H9 (cell line): ENCODE results near the gene PBX4. TPM values are rescaled to one million over a fixed set of nuclear protein-coding genes. Genes with fewer than 3 reads are reported as not detected.

Experiments
- DNase-seq: peaks from one replicate; pipeline ENCODE4 v3.0.0-alpha.2; 2017
- H2AFZ ChIP-seq: one replicate; pipeline ENCODE4 v1.6.1; 2013; ENCODE audit warnings: mild to moderate bottlenecking, low read length, control low read depth, moderate library complexity
- H2AK5ac ChIP-seq: 2 replicates; pipeline ENCODE4 v1.6.1; 2013; ENCODE audit warnings: low read length, control low read depth, mixed read lengths; ENCODE audit not compliant: insufficient read length
- H2BK120ac ChIP-seq: one replicate; pipeline ENCODE4 v1.6.1; 2013; ENCODE audit warnings: low read depth, mild to moderate bottlenecking, low read length, control low read depth, inconsistent platforms; ENCODE audit not compliant: poor library complexity, severe bottlenecking
- H2BK12ac ChIP-seq: 2 replicates; pipeline ENCODE4 v1.6.1; 2013; ENCODE audit warnings: low read length, control low read depth, mixed read lengths, low read depth; ENCODE audit not compliant: insufficient read length
- H2BK15ac ChIP-seq: 2 replicates; pipeline ENCODE4 v1.6.1; 2013; ENCODE audit warnings: low read depth, low read length, control low read depth
- H2BK20ac ChIP-seq: one replicate; pipeline ENCODE4 v1.6.1; 2013; ENCODE audit warnings: low read depth, mild to moderate bottlenecking, low read length, control low read depth, inconsistent platforms; ENCODE audit not compliant: poor library complexity, severe bottlenecking
- H2BK5ac ChIP-seq: 2 replicates; pipeline ENCODE4 v1.6.1; 2013; ENCODE audit warnings: low read length, control low read depth, mixed read lengths; ENCODE audit not compliant: insufficient read length
- H3K14ac ChIP-seq: 2 replicates; pipeline ENCODE4 v1.6.1; 2013; ENCODE audit warnings: low read length, control low read depth; ENCODE audit not compliant: insufficient read depth
- H3K18ac ChIP-seq: 2 replicates; pipeline ENCODE4 v1.6.1; 2013; ENCODE audit warnings: low read depth, mild to moderate bottlenecking, mixed read lengths, low read length, control low read depth; ENCODE audit not compliant: insufficient read length
- H3K23ac ChIP-seq: 2 replicates; pipeline ENCODE4 v1.6.1; 2013; ENCODE audit warnings: low read length, control low read depth, mixed read lengths, low read depth; ENCODE audit not compliant: insufficient read length
- H3K23me2 ChIP-seq: 2 replicates; pipeline ENCODE4 v1.6.1; 2013; ENCODE audit warnings: low read depth, mild to moderate bottlenecking, mixed read lengths, low read length, control low read depth; ENCODE audit not compliant: insufficient read length, poor library complexity, severe bottlenecking
- H3K27ac ChIP-seq: 2 replicates; pipeline ENCODE4 v1.5.1; 2013; ENCODE audit warnings: low read length, control low read depth, mixed read lengths, low read depth; ENCODE audit not compliant: insufficient read length
- H3K27me3 ChIP-seq: 2 replicates; pipeline ENCODE4 v1.6.1; 2013; ENCODE audit warnings: low read length, control low read depth, inconsistent platforms; ENCODE audit not compliant: insufficient read depth
- H3K4ac ChIP-seq: 2 replicates; pipeline ENCODE4 v1.6.1; 2013; ENCODE audit warnings: low read depth, mild to moderate bottlenecking, control low read depth, inconsistent platforms, low read length, moderate library complexity
- H3K4me1 ChIP-seq: 2 replicates; pipeline ENCODE4 v1.6.1; 2013; ENCODE audit warnings: low read length, control low read depth, inconsistent platforms; ENCODE audit not compliant: insufficient read depth
- H3K4me2 ChIP-seq: 2 replicates; pipeline ENCODE4 v1.6.1; 2013; ENCODE audit warnings: low read length, control low read depth, mixed read lengths; ENCODE audit not compliant: insufficient read length, insufficient read depth
- H3K56ac ChIP-seq: 2 replicates; pipeline ENCODE4 v1.6.1; 2013; ENCODE audit warnings: low read depth, mild to moderate bottlenecking, mixed read lengths, low read length, control low read depth; ENCODE audit not compliant: insufficient read length
- H3K79me1 ChIP-seq: 2 replicates; pipeline ENCODE4 v1.6.1; 2013; ENCODE audit warnings: low read depth, mild to moderate bottlenecking, moderate library complexity, low read length, control low read depth, inconsistent platforms; ENCODE audit not compliant: insufficient read depth, poor library complexity, severe bottlenecking
- H3K79me2 ChIP-seq: 2 replicates; pipeline ENCODE4 v1.6.1; 2013; ENCODE audit warnings: low read length, control low read depth, inconsistent platforms; ENCODE audit not compliant: insufficient read depth
- H3K9ac ChIP-seq: 2 replicates; pipeline ENCODE4 v1.6.1; 2013; ENCODE audit warnings: low read length, control low read depth, mixed read lengths; ENCODE audit not compliant: insufficient read length; ENCODE audit errors: extremely low read depth
- H3K9me3 ChIP-seq: one replicate; pipeline ENCODE4 v1.6.1; 2013; ENCODE audit warnings: low read depth, low read length, inconsistent platforms; ENCODE audit not compliant: control insufficient read depth
- H3T11ph ChIP-seq: one replicate; pipeline ENCODE4 v1.6.1; 2013; ENCODE audit warnings: mild to moderate bottlenecking, low read length, control low read depth, inconsistent platforms
- H4K20me1 ChIP-seq: one replicate; pipeline ENCODE4 v1.6.1; 2013; ENCODE audit not compliant: control insufficient read depth, insufficient read length, insufficient read depth
- H4K5ac ChIP-seq: 2 replicates; pipeline ENCODE4 v1.6.1; 2013; ENCODE audit warnings: low read depth, mild to moderate bottlenecking, mixed read lengths, low read length, control low read depth; ENCODE audit not compliant: insufficient read length
- H4K8ac ChIP-seq: replicated peaks from 2 replicates; pipeline ENCODE4 v1.6.1; 2013; ENCODE audit warnings: low read length, control low read depth, mixed read lengths, low read depth; ENCODE audit not compliant: insufficient read length
- H4K91ac ChIP-seq: 2 replicates; pipeline ENCODE4 v1.6.1; 2013; ENCODE audit warnings: low read depth, mild to moderate bottlenecking, moderate library complexity, mixed read lengths, low read length, control low read depth; ENCODE audit not compliant: insufficient read length
- H3K27ac Mint-ChIP-seq, 3 experiments: 2 replicates in 2 of 3; 3 replicates in 1 of 3; pipeline ENCODE4 v1.8.0; 2020 to 2021; ENCODE audit warnings: mixed read lengths in 3 of 3, mild to moderate bottlenecking in 1 of 3, moderate library complexity in 1 of 3
- H3K27me3 Mint-ChIP-seq: 2 replicates; pipeline ENCODE4 v1.8.0; 2021; ENCODE audit warnings: low read depth, mild to moderate bottlenecking, moderate library complexity, mixed read lengths
- H3K36me3 Mint-ChIP-seq, 3 experiments: 2 replicates in 2 of 3; 3 replicates in 1 of 3; pipeline ENCODE4 v1.8.0; 2020 to 2021; ENCODE audit warnings: low read depth in 3 of 3, mixed read lengths in 3 of 3; ENCODE audit not compliant: insufficient read depth in 1 of 3
- H3K4me1 Mint-ChIP-seq, 2 experiments: 2 replicates each; pipeline ENCODE4 v1.8.0; 2020; ENCODE audit warnings: mixed read lengths in 2 of 2
- H3K4me3 Mint-ChIP-seq, 2 experiments: 2 replicates in 1 of 2; 3 replicates in 1 of 2; pipeline ENCODE4 v1.8.0; 2020 to 2021; ENCODE audit warnings: mild to moderate bottlenecking in 2 of 2, mixed read lengths in 2 of 2, moderate library complexity in 1 of 2
- H3K9me3 Mint-ChIP-seq, 2 experiments: 2 replicates in 1 of 2; 3 replicates in 1 of 2; pipeline ENCODE4 v1.8.0; 2020; ENCODE audit warnings: mild to moderate bottlenecking in 2 of 2, mixed read lengths in 2 of 2, moderate library complexity in 1 of 2
- CTCF ChIP-seq: fragments of 200-600 bp; sonication (generic); conservative IDR thresholded peaks from 3 replicates; pipeline ENCODE4 v1.8.0; 2021; ENCODE audit warnings: antibody characterized with exemption, mild to moderate bottlenecking
- WGBS: extraction: QIAGEN DNeasy Blood & Tissue Kit; methylation state at CpG from one replicate; pipeline ENCODE4 v1.1.7; 2013; ENCODE audit warnings: missing lambda C conversion rate, low lambda C conversion rate, mixed read lengths; ENCODE audit not compliant: insufficient read length; ENCODE audit errors: extremely low coverage; 5-methylcytosine and 5-hydroxymethylcytosine counted together
- total RNA-seq: library from RNA; stranded (reverse); gene quantifications from 2 replicates; pipeline ENCODE4 v1.2.1, GENCODE V29; 2021

The PBX4 gene
- total RNA-seq, 1 experiment from 2014 or later = 3.3 TPM

- H3K9ac ChIP-seq = no peak overlapping the region
- H4K91ac ChIP-seq = no peak overlapping the region
- no peak overlapping the region for H4K8ac ChIP-seq
- H2AFZ ChIP-seq = no peak overlapping the region
- no peak for DNase-seq
- no peaks in the 10 kb centered on the region; the same call in 1 of the 2 replicates for H3K27me3 Mint-ChIP-seq
- H3K4me1 ChIP-seq = no peaks in the 10 kb centered on the region
- WGBS = no CpG with 5 or more reads among the region's 23 CpGs
- no peaks in the 10 kb centered on the region for H3K9me3 ChIP-seq
- no peak for TF ChIP-seq CTCF
- H3K36me3 Mint-ChIP-seq = peaks cover 45 to 94% (median 86%) of the 10 kb centered on the region in 3 experiments
- H3T11ph ChIP-seq = no peak overlapping the region
- no peak overlapping the region for H3K56ac ChIP-seq
- H3K4me2 ChIP-seq = no peak overlapping the region
- H3K27ac ChIP-seq = no peak overlapping the region
- no peaks in the 10 kb centered on the region for H3K9me3 Mint-ChIP-seq
- H3K4me3 Mint-ChIP-seq = no peak overlapping the region
- H3K79me2 ChIP-seq = no peaks in the 10 kb centered on the region
- no peaks in the 10 kb centered on the region for H3K79me1 ChIP-seq
- no peaks in the 10 kb centered on the region for H3K23me2 ChIP-seq
- H3K27me3 ChIP-seq = no peaks in the 10 kb centered on the region
- H3K23ac ChIP-seq = no peak overlapping the region
- no peak overlapping the region for H2BK12ac ChIP-seq
- H2BK120ac ChIP-seq = no peak overlapping the region
- H3K14ac ChIP-seq = no peak overlapping the region
- no peak overlapping the region for H3K27ac Mint-ChIP-seq
- no peak overlapping the region for H2AK5ac ChIP-seq
- no peak overlapping the region for H4K5ac ChIP-seq
- no peak overlapping the region for H2BK5ac ChIP-seq
- no peaks in the 10 kb centered on the region for H3K4me1 Mint-ChIP-seq
- H2BK20ac ChIP-seq = no peak overlapping the region
- H3K4ac ChIP-seq = no peak overlapping the region
- H4K20me1 ChIP-seq = no peaks in the 10 kb centered on the region
- no peak overlapping the region for H2BK15ac ChIP-seq
- H3K18ac ChIP-seq = no peak overlapping the region
Measured at GRCh38 chr19:19653597-19654147, 35.2 kb upstream of the PBX4 start.
